HUES48 (cell line): ENCODE data around the gene HUNK.

Experiments used
- H3K27ac ChIP-seq: one replicate; pipeline ENCODE4 v1.7.0; 2013; ENCODE audit warnings: low read depth, low read length, inconsistent platforms
- H3K27me3 ChIP-seq: 2 replicates; pipeline ENCODE4 v1.6.1; 2013; ENCODE audit warnings: mild to moderate bottlenecking, low read length; ENCODE audit not compliant: control insufficient read depth, insufficient read depth
- H3K36me3 ChIP-seq: 2 replicates; pipeline ENCODE4 v1.6.1; 2013; ENCODE audit warnings: low read length; ENCODE audit not compliant: control insufficient read depth, insufficient read depth
- H3K4me1 ChIP-seq: 2 replicates; pipeline ENCODE4 v1.6.1; 2013; ENCODE audit warnings: mild to moderate bottlenecking, low read length; ENCODE audit not compliant: control insufficient read depth, insufficient read depth
- H3K4me3 ChIP-seq: 2 replicates; pipeline ENCODE4 v1.5.1; 2013; ENCODE audit warnings: mild to moderate bottlenecking, low read depth, low read length
- H3K9ac ChIP-seq: 2 replicates; pipeline ENCODE4 v1.6.1; 2013; ENCODE audit warnings: mild to moderate bottlenecking, low read depth, low read length, moderate library complexity
- H3K9me3 ChIP-seq: 2 replicates; pipeline ENCODE4 v1.6.1; 2013; ENCODE audit warnings: low read length; ENCODE audit not compliant: control insufficient read depth, insufficient read depth

The HUNK gene

DNA sequence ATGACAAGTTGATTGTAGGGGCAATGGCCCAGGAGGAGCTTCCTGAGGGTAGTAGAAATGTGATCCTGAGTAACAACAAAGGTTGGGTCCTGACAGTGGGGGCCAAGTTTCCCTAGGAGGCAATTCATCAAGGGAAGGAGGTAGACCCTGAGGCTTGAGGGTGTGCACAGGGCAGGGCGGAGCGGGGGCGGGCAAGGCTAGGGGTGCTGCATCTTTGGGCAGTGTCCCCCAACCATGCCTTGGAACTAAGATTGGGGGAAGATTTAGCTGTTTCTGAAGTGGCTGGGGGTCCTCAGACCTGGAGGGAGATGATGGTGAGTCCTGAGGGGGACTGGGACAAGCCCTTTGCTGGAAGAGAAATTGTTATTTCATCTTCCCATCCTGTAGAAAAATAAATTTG lies 50.9 kb downstream of the HUNK start:
- Histone ChIP-seq H3K9me3 (0 out of 2 replicates have a peak, but pooled peaks cover 4% of the 10 kb centered on the region), H3K36me3 (peaks cover 8% of the 10 kb centered on the region; the same call in 1 of the 2 replicates), H3K4me3 (no peak overlapping the region), H3K27me3 (no peaks in the 10 kb centered on the region), H3K9ac (no peak overlapping the region), H3K27ac (no peak overlapping the region), H3K4me1 (no peaks in the 10 kb centered on the region)

- Histone ChIP-seq H3K4me3 (no peak overlapping the region), H3K27ac (no peak overlapping the region), H3K4me1 (no peaks in the 10 kb centered on the region), H3K9ac (no peak overlapping the region), H3K36me3 (peaks cover 8% of the 10 kb centered on the region; the same call in 1 of the 2 replicates), H3K27me3 (no peaks in the 10 kb centered on the region), H3K9me3 (0 out of 2 replicates have a peak, but pooled peaks cover 4% of the 10 kb centered on the region)
Observed at GRCh38 chr21:31924548-31924947, 51.7 kb downstream of the HUNK start.

DNA sequence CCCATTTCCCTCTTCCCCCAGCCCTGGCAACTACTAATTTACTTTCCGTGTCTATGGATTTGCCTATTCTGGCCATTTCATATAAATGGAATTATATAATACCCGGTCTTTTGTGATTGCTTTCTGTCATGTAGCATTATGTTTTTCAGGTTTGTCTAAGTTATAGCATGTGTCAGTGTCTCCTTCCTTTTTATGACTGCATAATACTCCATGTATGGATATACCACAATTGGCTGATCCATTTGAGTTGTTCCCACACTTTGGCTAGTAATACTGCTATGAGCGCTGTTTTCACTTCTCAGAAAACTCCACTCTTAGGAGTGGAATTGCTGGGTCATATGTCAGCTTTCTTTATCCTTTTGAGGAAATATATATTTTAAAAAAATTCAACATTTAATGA lies 53.7 kb downstream of the HUNK start:
- Histone ChIP-seq H3K27me3 (no peaks in the 10 kb centered on the region), H3K36me3 (peaks cover 8% of the 10 kb centered on the region; the same call in 1 of the 2 replicates), H3K9me3 (0 out of 2 replicates have a peak, but pooled peaks cover 4% of the 10 kb centered on the region), H3K9ac (no peak overlapping the region), H3K4me1 (no peaks in the 10 kb centered on the region), H3K27ac (no peak overlapping the region), H3K4me3 (no peak overlapping the region)

DNA sequence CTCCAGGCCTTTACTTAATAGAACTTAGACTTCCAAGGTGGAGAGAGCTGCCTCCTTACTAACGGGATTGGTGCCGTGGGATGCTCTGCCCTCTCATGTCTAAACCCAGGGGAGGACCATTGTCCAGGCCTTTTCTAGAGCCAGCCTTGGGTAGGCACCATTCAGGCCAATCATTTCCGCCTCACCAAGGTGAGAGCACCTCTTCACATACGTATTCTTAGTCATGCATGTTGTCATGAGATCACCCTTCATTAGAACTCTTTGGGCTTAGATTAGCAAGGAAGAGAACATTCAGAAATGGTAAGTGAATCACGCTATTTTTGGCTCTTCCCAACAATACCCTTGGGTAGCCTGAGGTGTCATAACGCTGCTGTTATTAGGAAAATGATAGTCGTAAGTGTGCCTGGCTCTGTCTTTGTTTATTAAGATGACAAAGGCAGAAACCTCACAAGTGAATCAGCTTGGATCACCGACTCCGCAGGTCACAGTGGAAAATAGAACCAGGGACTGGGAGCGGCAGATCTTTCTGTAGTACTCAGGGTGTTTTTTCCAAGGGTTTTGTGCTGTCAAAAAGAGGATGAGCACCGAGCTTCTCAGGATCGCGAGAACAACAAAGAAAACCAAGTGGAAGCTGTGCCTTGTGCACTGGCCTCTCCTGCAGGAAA lies 55.0 kb downstream of the HUNK start:
- no peak overlapping the region for H3K4me3 ChIP-seq
- peaks cover 8% of the 10 kb centered on the region; the same call in 1 of the 2 replicates for H3K36me3 ChIP-seq
- H3K27me3 ChIP-seq, result no peaks in the 10 kb centered on the region
- H3K9ac ChIP-seq, result no peak overlapping the region
- H3K9me3 ChIP-seq, result 0 out of 2 replicates have a peak, but pooled peaks cover 4% of the 10 kb centered on the region
- H3K27ac ChIP-seq, result no peak overlapping the region
- H3K4me1 ChIP-seq, result peaks cover 6% of the 10 kb centered on the region; the same call in 1 of the 2 replicates

- H3K27ac ChIP-seq, result no peak overlapping the region
- H3K4me3 ChIP-seq, result no peak overlapping the region
- H3K27me3 ChIP-seq, result no peaks in the 10 kb centered on the region
- no peak overlapping the region for H3K9ac ChIP-seq
- H3K36me3 ChIP-seq, result peaks cover 8% of the 10 kb centered on the region; the same call in 1 of the 2 replicates
- peaks cover 6% of the 10 kb centered on the region; the same call in 1 of the 2 replicates for H3K4me1 ChIP-seq
- H3K9me3 ChIP-seq, result 0 out of 2 replicates have a peak, but pooled peaks cover 4% of the 10 kb centered on the region
Observed at GRCh38 chr21:31928656-31929055, 55.8 kb downstream of the HUNK start.

GRCh38 chr21:31929548-31929947 lies 56.7 kb downstream of the HUNK start:
- peaks cover 5% of the 10 kb centered on the region; the same call in 1 of the 2 replicates for H3K36me3 ChIP-seq
- H3K4me3 ChIP-seq, result no peak overlapping the region
- no peaks in the 10 kb centered on the region for H3K27me3 ChIP-seq
- H3K9ac ChIP-seq, result no peak overlapping the region
- H3K4me1 ChIP-seq, result peaks cover 6% of the 10 kb centered on the region; the same call in 1 of the 2 replicates
- H3K9me3 ChIP-seq, result 0 out of 2 replicates have a peak, but pooled peaks cover 4% of the 10 kb centered on the region
- no peak overlapping the region for H3K27ac ChIP-seq

DNA sequence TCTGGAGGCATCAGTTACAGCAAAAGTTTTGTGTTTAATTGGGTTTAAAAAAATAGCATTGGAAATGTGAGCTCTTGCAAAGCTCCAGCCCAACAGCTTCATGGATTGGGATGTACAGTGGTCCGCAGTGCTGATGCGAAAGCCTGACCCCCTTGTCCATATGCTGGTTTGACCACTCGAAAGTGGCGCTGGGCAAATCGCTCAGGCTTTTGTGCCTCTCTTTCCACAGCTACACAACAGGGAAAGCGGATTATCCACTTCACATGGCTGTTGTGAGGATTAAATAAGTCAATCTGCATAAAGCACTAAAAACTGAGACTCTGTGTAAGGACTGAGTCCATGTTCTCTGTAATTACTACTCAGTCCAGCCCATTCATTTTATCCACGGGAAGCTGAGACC lies 57.2 kb downstream of the HUNK start:
- Histone ChIP-seq H3K27ac (no peak overlapping the region), H3K36me3 (peaks cover 5% of the 10 kb centered on the region; the same call in 1 of the 2 replicates), H3K27me3 (no peaks in the 10 kb centered on the region), H3K9ac (no peak overlapping the region), H3K4me3 (no peak overlapping the region), H3K4me1 (peaks cover 6% of the 10 kb centered on the region; the same call in 1 of the 2 replicates), H3K9me3 (0 out of 2 replicates have a peak, but pooled peaks cover 4% of the 10 kb centered on the region)

DNA sequence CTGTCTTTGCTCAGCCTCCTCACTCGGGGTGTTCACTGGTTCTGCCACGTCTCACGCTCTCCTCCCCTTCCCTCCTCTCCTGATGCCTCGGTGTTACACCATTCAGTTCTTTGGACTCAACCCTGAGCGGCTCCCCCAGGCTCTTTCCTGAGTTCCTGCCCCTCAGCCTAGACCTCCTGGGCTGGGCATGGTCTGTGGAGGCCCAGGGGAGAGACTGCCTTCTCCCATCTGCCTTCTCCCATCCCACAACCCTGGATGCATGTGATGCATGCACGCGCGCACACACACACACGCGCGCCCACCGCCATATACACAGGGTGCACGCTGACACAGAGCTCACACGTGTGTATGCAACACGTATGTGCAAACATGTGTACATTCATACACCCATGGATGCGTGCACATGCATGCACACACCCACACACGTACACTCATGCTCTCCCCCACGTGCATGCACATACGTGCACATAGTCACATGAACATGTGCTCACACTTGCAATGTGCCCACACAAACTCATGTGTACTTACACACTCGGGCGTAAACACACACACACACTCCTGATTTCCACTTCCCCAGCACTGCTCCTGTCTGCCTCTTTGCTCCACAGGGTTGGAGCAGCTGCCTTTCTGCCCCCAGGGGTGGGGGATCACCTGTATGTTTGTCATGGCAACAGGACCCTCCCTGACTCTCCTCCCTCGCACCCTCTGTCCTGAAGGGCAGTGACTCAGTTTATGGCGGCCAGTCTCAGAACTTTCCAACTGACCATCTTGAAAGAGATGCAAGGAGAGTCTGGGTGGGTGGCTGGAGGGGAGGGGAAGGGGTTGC lies 59.0 kb downstream of the HUNK start:
- Histone ChIP-seq H3K4me1 (peaks cover 6% of the 10 kb centered on the region), H3K36me3 (no peaks in the 10 kb centered on the region), H3K27me3 (no peaks in the 10 kb centered on the region), H3K27ac (no peak overlapping the region), H3K9ac (no peak overlapping the region), H3K9me3 (no peaks in the 10 kb centered on the region), H3K4me3 (no peak overlapping the region)

- Histone ChIP-seq H3K27me3 (no peaks in the 10 kb centered on the region), H3K9ac (no peak overlapping the region), H3K4me1 (peaks cover 9% of the 10 kb centered on the region), H3K27ac (peak overlapping the region; percentile 7), H3K36me3 (no peaks in the 10 kb centered on the region), H3K4me3 (no peak overlapping the region), H3K9me3 (no peaks in the 10 kb centered on the region)
Observed at GRCh38 chr21:31932470-31932764, 59.6 kb downstream of the HUNK start.

GRCh38 chr21:31937303-31937702 lies 64.5 kb downstream of the HUNK start:
- H3K27me3 ChIP-seq, result no peaks in the 10 kb centered on the region
- H3K27ac ChIP-seq, result no peak overlapping the region
- no peak overlapping the region for H3K4me3 ChIP-seq
- no peak overlapping the region for H3K9ac ChIP-seq
- H3K36me3 ChIP-seq, result no peaks in the 10 kb centered on the region
- peaks cover 3% of the 10 kb centered on the region; the same call in 1 of the 2 replicates for H3K4me1 ChIP-seq
- H3K9me3 ChIP-seq, result no peaks in the 10 kb centered on the region
